HepG2 (cell line): Measurements from ENCODE around the gene MYBL2. TPM values are rescaled to one million over a fixed set of nuclear protein-coding genes. Genes with fewer than 3 reads are reported as not detected.

ENCODE experiments used
- AGO2 ChIP-seq: fragments of 200-400 bp; formaldehyde crosslinking; optimal IDR thresholded peaks from 2 replicates; pipeline ENCODE3; 2017; ENCODE audit warnings: mild to moderate bottlenecking, low read depth, low read length, moderate library complexity
- ETV5 ChIP-seq: IDR thresholded peaks from 2 replicates; pipeline ENCODE4 v1.6.1; 2018; ENCODE audit warnings: missing biosample characterization, missing genetic modification reagents, inconsistent platforms, borderline replicate concordance
- HOXD1 ChIP-seq: sonication (generic); formaldehyde crosslinking; IDR thresholded peaks from 2 replicates; pipeline ENCODE4 v1.5.0; 2020; ENCODE audit warnings: missing genetic modification reagents
- IKZF4 ChIP-seq: sonication (generic); formaldehyde crosslinking; IDR thresholded peaks from 2 replicates; pipeline ENCODE4 v1.5.1; 2020; ENCODE audit warnings: borderline replicate concordance, mild to moderate bottlenecking, low read depth, missing genetic modification reagents; ENCODE audit errors: not compliant biosample characterization
- KDM4B ChIP-seq: sonication (generic); formaldehyde crosslinking; IDR thresholded peaks from 2 replicates; pipeline ENCODE4 v1.4.0; 2020; ENCODE audit warnings: missing genetic modification reagents
- MED13 ChIP-seq: sonication (generic); formaldehyde crosslinking; IDR thresholded peaks from 2 replicates; pipeline ENCODE4 v1.5.0; 2020; ENCODE audit warnings: missing genetic modification reagents
- NPAS2 ChIP-seq: sonication (generic); formaldehyde crosslinking; IDR thresholded peaks from 2 replicates; pipeline ENCODE4 v1.8.0; 2022; ENCODE audit warnings: mild to moderate bottlenecking, missing genetic modification reagents, borderline replicate concordance
- RFX1 ChIP-seq: fragments of 450-650 bp; IDR thresholded peaks from 2 replicates; pipeline ENCODE4 v1.6.1; 2017
- RNF2 ChIP-seq: fragments of 450-650 bp; conservative IDR thresholded peaks from 2 replicates; pipeline ENCODE4 v1.6.1; 2016; ENCODE audit warnings: low read depth
- TCF12 ChIP-seq, 2 experiments: fragments of 450-650 bp in 1 of 2; sonication (generic) in 1 of 2; formaldehyde crosslinking in 1 of 2; IDR thresholded peaks; 2 replicates each; pipeline versions ENCODE4 v1.6.1 to v1.8.0; 2017 to 2022; ENCODE audit warnings: antibody characterized with exemption in 1 of 2, mild to moderate bottlenecking in 1 of 2, missing genetic modification reagents in 1 of 2, moderate library complexity in 1 of 2
- TEAD3 ChIP-seq: optimal IDR thresholded peaks from 2 replicates; pipeline ENCODE3; 2016; ENCODE audit warnings: borderline replicate concordance
- ZBTB42 ChIP-seq: sonication (generic); formaldehyde crosslinking; IDR thresholded peaks from 2 replicates; pipeline ENCODE4 v1.5.0; 2020; ENCODE audit warnings: mild to moderate bottlenecking, missing genetic modification reagents
- ZBTB8A ChIP-seq: sonication (generic); formaldehyde crosslinking; IDR thresholded peaks from 2 replicates; pipeline ENCODE4 v1.4.0; 2020; ENCODE audit warnings: mild to moderate bottlenecking, low read depth, missing genetic modification reagents, borderline replicate concordance
- ZFP37 ChIP-seq: sonication (generic); formaldehyde crosslinking; IDR thresholded peaks from 2 replicates; pipeline ENCODE4 v1.4.0; 2020; ENCODE audit warnings: missing genetic modification reagents, borderline replicate concordance
- ZFP41 ChIP-seq: sonication (generic); formaldehyde crosslinking; IDR thresholded peaks from 2 replicates; pipeline ENCODE4 v1.4.0; 2020; ENCODE audit warnings: mild to moderate bottlenecking, missing genetic modification reagents, borderline replicate concordance
- ZMYM4 ChIP-seq: sonication (generic); formaldehyde crosslinking; IDR thresholded peaks from 2 replicates; pipeline ENCODE4 v1.8.1; 2023; ENCODE audit warnings: mild to moderate bottlenecking, missing genetic modification reagents
- ZNF556 ChIP-seq: sonication (generic); formaldehyde crosslinking; IDR thresholded peaks from 2 replicates; pipeline ENCODE4 v1.4.0; 2020; ENCODE audit warnings: mild to moderate bottlenecking, missing genetic modification reagents, borderline replicate concordance
- ZNF577 ChIP-seq: sonication (generic); formaldehyde crosslinking; IDR thresholded peaks from 2 replicates; pipeline ENCODE4 v1.4.0; 2020; ENCODE audit warnings: mild to moderate bottlenecking, low read depth, missing genetic modification reagents, borderline replicate concordance
- ZNF598 ChIP-seq: sonication (generic); formaldehyde crosslinking; IDR thresholded peaks from 2 replicates; pipeline ENCODE4 v1.5.1; 2020; ENCODE audit warnings: mild to moderate bottlenecking, missing genetic modification reagents, borderline replicate concordance
- ZNF614 ChIP-seq: IDR thresholded peaks from 2 replicates; pipeline ENCODE4 v1.6.1; 2018; ENCODE audit warnings: missing biosample characterization, missing genetic modification reagents, inconsistent platforms, borderline replicate concordance
- ZNF619 ChIP-seq: sonication (generic); formaldehyde crosslinking; IDR thresholded peaks from 2 replicates; pipeline ENCODE4 v1.4.0; 2020; ENCODE audit warnings: mild to moderate bottlenecking, missing genetic modification reagents
- ZNF670 ChIP-seq: sonication (generic); formaldehyde crosslinking; IDR thresholded peaks from 2 replicates; pipeline ENCODE4 v1.8.0; 2022; ENCODE audit warnings: mild to moderate bottlenecking, missing genetic modification reagents, borderline replicate concordance
- ZNF75D ChIP-seq: sonication (generic); formaldehyde crosslinking; IDR thresholded peaks from 2 replicates; pipeline ENCODE4 v1.8.1; 2023; ENCODE audit warnings: missing genetic modification reagents, mild to moderate bottlenecking, borderline replicate concordance
- ZSCAN31 ChIP-seq: sonication (generic); formaldehyde crosslinking; IDR thresholded peaks from 2 replicates; pipeline ENCODE4 v1.5.0; 2020; ENCODE audit warnings: low read depth, mild to moderate bottlenecking, missing genetic modification reagents
- polyA plus RNA-seq, 8 experiments: library from polyadenylated mRNA; depleted of rRNA in 3 of 8; stranded (reverse) in 7 of 8; unstranded in 1 of 8; fragments of >200 nt; fragmentation: Illumina TruSeq in 4 of 8; extraction: Trizol in 4 of 8; gene quantifications; 2 replicates each; pipeline versions ENCODE4 v1.2.1 to v1.2.3, GENCODE V29; 2011 to 2016; ENCODE audit warnings: low read depth in 4 of 8, missing spikeins in 1 of 8, mixed read lengths in 1 of 8; ENCODE audit not compliant: insufficient read depth in 1 of 8
- total RNA-seq, 5 experiments: library from RNA; depleted of rRNA; stranded (reverse); fragments of >200 nt; fragmentation: Illumina TruSeq; extraction: Trizol; gene quantifications; 2 replicates each; pipeline ENCODE4 v1.2.3, GENCODE V29; 2016; ENCODE audit warnings: low read depth in 1 of 5
- TF ChIP-seq, protein P1 (sequence below): IDR thresholded peaks from 2 replicates; pipeline ENCODE4 v1.6.1; 2016; ENCODE audit warnings: low read depth, borderline replicate concordance
- TF ChIP-seq, protein P2 (sequence below), 2 experiments: IDR thresholded peaks; 2 replicates each; pipeline ENCODE4 v1.6.1; 2011 to 2012; ENCODE audit warnings: low read length in 2 of 2, borderline replicate concordance in 1 of 2, low read depth in 1 of 2, mild to moderate bottlenecking in 1 of 2, moderate library complexity in 1 of 2
- TF ChIP-seq, protein P3 (sequence below): sonication (generic); formaldehyde crosslinking; IDR thresholded peaks from 2 replicates; pipeline ENCODE4 v1.5.0; 2020; ENCODE audit warnings: missing genetic modification reagents

MYBL2 gene
- total and polyA plus RNA-seq, 2 of the 13 experiments (the other 11 are each of a cell fraction or from before 2014, with no cell fraction given) = 11.9 to 66.2 TPM

DNA sequence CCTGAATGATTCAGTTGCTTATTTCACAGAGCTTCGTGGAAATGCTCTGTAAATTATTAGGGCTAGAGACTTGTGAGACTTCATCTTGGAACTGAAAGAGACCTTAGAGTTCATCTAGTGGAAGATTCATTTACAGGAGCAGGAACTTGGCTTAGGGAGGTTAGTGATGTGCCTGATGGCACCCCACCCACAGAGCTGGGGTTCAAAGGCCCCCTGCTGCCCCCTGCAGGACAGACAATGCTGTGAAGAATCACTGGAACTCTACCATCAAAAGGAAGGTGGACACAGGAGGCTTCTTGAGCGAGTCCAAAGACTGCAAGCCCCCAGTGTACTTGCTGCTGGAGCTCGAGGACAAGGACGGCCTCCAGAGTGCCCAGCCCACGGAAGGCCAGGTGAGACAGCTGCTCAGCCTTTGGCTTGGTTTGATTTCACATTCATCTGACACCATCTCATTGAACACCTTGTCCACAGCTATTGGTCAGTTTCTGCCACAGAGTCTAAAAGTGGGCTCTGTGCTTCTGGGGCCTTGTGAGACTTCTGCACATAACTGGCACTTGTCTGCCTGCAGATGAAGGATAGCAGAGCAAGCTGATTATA is 25.1 kb downstream of the MYBL2 start (continued):
- TF ChIP-seq ZBTB42 (CRISPR knock-in tag) (no peak), ZFP41 (CRISPR knock-in tag) (0 out of 2 replicates have a peak, but pooled peaks have one; percentile 49), RFX1 (no peak), TCF12 (IDR thresholded peaks at IDR 0.05) (no peak), TCF12 (CRISPR knock-in tag; IDR thresholded peaks at IDR 0.05) (no peak), ETV5 (CRISPR knock-in tag) (no peak), KDM4B (0 out of 2 replicates have a peak, but pooled peaks have one; percentile 30), IKZF4 (CRISPR knock-in tag) (no peak), AGO2 (no peak), ZNF577 (no peak), ZNF614 (0 out of 2 replicates have a peak, but pooled peaks have one; percentile 30), ZNF598 (CRISPR knock-in tag) (no peak), ZFP37 (CRISPR knock-in tag) (no peak), TEAD3 (peak; percentile 65), ZNF75D (CRISPR knock-in tag) (no peak), ZSCAN31 (CRISPR knock-in tag) (peak; percentile 41; the same call in 1 of the 2 replicates), MED13 (CRISPR knock-in tag) (no peak), RNF2 (no peak), ZNF670 (CRISPR knock-in tag) (no peak), ZNF556 (no peak), NPAS2 (CRISPR knock-in tag) (no peak), ZMYM4 (no peak), HOXD1 (no peak), ZBTB8A (CRISPR knock-in tag) (no peak), ZNF619 (CRISPR knock-in tag) (no peak)
- TF ChIP-seq, protein P1, sequence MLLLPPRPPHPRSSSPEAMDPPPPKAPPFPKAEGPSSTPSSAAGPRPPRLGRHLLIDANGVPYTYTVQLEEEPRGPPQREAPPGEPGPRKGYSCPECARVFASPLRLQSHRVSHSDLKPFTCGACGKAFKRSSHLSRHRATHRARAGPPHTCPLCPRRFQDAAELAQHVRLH (CRISPR knock-in tag) = no peak; the same call in 1 of the 2 replicates
- TF ChIP-seq, protein P2, sequence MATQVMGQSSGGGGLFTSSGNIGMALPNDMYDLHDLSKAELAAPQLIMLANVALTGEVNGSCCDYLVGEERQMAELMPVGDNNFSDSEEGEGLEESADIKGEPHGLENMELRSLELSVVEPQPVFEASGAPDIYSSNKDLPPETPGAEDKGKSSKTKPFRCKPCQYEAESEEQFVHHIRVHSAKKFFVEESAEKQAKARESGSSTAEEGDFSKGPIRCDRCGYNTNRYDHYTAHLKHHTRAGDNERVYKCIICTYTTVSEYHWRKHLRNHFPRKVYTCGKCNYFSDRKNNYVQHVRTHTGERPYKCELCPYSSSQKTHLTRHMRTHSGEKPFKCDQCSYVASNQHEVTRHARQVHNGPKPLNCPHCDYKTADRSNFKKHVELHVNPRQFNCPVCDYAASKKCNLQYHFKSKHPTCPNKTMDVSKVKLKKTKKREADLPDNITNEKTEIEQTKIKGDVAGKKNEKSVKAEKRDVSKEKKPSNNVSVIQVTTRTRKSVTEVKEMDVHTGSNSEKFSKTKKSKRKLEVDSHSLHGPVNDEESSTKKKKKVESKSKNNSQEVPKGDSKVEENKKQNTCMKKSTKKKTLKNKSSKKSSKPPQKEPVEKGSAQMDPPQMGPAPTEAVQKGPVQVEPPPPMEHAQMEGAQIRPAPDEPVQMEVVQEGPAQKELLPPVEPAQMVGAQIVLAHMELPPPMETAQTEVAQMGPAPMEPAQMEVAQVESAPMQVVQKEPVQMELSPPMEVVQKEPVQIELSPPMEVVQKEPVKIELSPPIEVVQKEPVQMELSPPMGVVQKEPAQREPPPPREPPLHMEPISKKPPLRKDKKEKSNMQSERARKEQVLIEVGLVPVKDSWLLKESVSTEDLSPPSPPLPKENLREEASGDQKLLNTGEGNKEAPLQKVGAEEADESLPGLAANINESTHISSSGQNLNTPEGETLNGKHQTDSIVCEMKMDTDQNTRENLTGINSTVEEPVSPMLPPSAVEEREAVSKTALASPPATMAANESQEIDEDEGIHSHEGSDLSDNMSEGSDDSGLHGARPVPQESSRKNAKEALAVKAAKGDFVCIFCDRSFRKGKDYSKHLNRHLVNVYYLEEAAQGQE (IDR thresholded peaks at IDR 0.05; ENCODE audit: borderline replicate concordance in 1 of 2, low read depth in 1 of 2, low read length in 2 of 2) = no peak
- TF ChIP-seq, protein P3, sequence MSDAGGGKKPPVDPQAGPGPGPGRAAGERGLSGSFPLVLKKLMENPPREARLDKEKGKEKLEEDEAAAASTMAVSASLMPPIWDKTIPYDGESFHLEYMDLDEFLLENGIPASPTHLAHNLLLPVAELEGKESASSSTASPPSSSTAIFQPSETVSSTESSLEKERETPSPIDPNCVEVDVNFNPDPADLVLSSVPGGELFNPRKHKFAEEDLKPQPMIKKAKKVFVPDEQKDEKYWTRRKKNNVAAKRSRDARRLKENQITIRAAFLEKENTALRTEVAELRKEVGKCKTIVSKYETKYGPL (CRISPR knock-in tag) = no peak
